Mesenteric fat pad (tissue), 1 donor: ENCODE results near the gene EIPR1. TPM values are rescaled to one million over a fixed set of nuclear protein-coding genes. Genes with fewer than 3 reads are reported as not detected.

Experiments
- DNase-seq: peaks from one replicate; pipeline ENCODE4 v3.0.0-alpha.2; 2020; ENCODE audit warnings: low spot score
- long read RNA-seq: library from polyadenylated mRNA; unstranded; transcript quantifications from one replicate; pipeline ENCODE4 v2.0.0, GENCODE V29; 2020
- total RNA-seq: library from RNA; stranded (reverse); fragmentation: NEBNext Ultra II Directional; extraction: Animal tissue kit (Norgen Biotek cat#: 25700); gene quantifications from one replicate; pipeline ENCODE4 v1.2.1, GENCODE V29; 2021
- donor health status: DM: yes; HTN: yes; CAD: no.

Gene EIPR1
- 16.3 TPM for total RNA-seq
- long read RNA-seq, transcript EIPR1-201 (9 exons, 1,766 nt): major isoform, 70 of 93 reads
- long read RNA-seq, partial matches to known transcripts: 3 of 93 reads
- long read RNA-seq, other reads (novel, unspliced or antisense): 17 of 93 reads

DNA sequence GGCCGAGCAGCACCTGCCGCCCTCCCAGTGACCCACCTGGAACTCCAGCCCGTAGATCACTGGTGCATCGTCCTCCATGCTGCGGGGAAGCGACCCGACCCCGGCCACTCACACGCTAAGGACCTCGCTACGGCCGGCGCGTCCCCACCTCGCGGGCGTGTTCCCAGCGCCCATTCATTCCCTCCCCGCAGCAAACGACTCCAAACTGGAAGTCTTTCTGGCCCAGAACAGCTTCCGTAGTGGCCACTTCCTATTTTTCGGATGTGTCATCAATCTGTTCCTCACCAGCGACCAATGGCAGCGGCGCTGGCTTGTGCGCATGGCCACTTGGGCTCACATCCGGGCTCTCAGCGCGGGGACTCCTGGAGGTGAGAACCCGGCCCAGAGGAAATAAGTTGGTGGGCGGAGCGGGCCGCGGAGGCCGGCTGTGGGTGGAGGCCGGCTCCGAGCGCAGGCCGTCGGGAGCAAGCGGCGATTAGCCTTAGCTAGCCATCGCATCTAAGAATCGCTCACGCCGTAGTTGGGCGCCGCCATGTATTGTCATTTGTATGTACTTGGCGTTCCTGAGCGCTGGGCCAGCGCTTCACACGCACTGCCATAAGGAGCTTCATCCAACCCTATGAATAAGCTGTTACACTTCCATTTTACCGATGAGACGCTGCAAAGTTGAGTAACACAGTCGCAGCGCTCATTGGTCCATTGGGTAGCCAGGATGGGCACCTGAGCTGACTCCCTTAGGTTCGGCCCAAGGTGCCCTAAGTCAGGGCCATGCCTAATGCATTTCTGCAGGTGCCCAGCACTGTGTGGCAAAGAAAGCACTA, at the start of gene EIPR1:
Gene EIPR1 (minus strand): TSS at position 207 of the 821 bp plus-strand sequence. CDS start 129 bp downstream, at position 78.
- DNase-seq: peak; percentile 99

DNA sequence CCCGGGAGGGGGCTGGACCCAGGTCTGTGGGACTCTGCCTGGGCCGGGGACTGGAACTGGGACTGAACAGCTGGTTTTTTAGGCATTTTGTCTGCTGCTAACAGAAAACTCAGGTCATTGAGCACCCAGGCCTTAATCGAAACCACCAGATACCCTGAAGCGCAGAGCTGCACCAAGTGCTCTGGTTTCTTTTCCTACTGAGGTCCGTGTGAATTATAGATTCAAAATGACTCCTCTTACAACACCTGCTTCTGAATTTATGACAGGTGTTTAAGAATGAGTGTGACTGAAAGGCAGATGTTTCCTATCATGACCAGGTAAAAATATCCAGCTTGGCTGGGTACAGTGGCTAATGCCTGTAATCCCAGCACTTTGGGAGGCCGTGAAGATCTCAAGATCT, 49.7 kb upstream of the EIPR1 start:
- DNase-seq: no peak

DNA sequence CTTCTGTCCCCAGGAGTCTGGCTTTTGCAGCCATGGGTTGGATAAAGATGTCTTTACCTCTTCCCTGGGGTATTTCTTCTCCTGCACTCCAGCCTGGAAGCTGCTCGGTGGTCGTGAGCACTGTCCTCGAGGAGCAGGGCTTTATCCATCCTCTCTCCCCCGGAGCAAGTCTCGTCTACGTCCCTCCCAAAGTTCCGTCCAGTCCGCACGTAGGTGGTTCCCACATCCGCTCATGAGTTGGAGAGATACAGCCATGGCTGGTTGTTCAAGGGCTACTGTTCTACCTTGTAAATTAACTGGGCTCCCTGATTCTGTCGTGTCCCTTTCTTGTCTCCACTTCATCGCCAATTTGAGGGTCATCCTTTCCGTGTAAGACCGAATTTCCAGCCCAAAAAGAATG, 49.0 kb upstream of the EIPR1 start:
- peak; percentile 78 for DNase-seq

DNA sequence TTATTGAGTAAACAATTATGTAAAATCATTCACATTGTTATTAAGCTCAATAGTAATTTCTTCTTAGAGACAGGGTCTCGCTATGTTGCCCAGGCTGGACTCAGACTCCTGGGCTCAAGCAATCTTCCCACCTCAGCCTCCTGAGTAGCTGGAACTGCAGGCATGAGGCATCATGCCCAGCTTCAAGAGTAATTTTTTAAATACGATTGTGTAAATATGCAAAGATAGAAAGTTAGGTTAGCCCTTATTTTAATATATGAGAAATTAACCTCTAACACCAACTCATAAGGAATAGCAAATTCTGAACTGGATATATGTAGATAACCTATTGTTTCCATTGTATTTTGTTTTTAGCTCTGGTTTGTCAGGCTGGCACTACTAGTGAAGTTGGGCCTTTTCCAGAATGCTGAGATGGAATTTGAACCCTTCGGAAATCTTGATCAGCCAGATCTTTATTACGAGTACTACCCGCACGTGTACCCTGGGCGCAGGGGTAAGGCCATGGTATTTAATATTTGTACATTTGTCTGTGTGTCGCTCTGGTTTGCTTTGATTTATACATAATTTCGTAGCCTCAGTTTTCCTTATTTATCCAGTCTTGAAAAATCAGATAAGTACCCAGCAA, 46.7 kb upstream of the EIPR1 start:
- no peak for DNase-seq

DNA sequence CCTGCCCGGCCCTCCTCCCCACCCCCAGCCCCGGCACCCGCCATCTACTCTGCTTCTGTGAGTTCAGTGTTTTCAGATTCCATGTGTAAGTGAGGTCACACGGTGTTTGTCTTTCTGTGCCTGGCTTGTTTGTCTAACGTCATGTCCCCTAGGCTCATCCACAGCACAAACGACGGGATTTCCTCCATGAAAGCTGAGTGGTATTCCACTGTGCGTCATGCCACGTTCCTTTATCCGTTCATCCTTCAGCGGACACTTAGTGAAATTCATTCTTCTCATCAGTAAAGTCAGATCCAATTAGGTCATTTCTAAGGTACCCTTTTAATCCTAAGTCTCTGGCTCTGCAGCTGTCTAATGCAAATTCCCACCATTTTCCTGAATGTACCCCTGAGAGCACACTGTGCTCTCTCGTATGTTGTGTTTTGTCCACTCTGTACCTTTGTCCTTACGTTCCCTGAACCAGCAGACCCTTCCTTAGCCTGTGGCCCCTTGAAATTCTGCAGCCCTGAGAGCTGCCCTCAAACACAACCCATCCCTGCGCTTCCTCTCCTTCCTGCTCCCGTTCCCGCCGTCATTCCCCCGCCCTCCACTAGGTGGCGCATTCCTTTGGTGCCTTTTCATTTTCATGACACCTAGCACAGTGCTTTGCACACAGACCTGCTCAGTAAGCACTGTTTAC, 46.0 kb upstream of the EIPR1 start:
- no peak for DNase-seq

DNA sequence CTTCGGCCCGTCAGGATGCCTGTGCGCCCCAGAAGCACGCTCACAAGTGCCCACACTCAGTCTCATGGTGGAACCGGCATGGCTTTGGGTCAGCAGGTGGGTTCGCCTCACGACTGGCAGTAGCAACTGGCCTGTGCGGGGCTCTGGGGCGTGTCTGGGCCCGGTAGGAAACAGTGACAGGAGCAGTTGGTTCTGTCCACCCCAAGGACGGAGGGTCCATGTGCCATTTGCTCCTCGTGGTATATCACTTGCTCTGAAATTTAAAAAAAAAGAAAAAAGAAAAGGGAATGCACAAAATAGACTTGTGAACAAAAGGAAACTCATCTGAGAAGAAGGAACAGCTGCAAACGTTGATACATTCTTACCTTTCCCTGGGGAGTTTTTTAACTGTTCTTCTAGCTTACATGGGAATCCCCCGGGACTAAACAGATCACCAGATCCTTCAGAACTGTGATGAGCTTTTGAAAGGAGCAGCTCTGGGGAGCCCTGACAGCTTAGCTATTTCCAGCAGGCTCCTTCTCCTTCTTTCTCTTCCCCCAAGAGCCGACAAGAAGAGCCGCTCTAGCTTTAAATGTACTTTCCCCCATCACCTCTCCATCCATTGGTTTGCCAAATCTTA, 44.7 kb upstream of the EIPR1 start:
- DNase-seq: no peak

DNA sequence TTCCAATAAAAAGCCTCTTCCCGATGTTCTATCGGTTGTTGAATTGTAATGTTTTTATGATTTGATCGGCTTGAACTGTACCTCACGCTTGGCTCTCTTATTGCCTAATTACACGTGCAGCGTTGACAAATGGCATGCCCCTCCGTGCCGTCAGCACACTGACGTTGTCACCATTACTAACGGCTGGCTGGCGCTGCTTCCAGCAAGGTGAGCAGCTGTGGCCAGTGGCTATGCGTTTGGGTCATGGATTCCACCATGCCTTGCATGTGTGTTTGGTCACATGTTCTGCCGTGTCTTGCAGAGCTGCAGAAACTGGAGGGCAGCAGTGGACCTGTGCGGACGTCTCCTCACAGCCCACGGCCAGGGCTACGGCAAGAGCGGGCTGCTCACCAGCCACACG, 44.0 kb upstream of the EIPR1 start:
- DNase-seq: no peak

DNA sequence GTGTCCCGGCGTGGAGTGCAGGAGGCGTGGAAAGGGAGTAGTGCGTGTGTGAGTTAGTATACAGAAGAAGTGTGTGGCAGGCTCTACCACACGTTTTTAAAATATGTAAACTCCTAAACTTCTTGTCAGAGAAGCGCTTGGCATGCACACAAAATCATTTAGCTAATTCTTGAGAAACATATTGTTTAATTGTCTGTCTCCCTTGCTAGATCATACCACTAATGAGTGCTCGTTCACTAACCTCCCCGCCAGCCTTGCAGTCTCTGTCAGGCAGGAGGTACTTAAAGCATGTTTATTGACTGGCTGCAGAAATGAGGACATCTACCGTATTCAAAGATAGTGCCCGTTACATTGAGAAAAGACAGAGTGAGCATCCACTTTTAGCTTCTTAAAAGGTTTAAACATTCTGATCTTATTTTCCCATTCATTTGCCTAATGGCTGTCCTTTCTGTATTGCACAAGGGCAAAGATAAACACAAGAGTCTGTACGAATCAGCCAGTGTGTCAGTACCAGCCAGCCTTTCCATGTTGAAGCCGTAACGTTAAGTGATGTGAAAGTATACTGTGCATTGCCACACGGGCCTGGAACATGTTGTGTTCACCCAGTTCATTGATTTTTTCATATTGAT, 43.3 kb upstream of the EIPR1 start:
- DNase-seq: no peak

DNA sequence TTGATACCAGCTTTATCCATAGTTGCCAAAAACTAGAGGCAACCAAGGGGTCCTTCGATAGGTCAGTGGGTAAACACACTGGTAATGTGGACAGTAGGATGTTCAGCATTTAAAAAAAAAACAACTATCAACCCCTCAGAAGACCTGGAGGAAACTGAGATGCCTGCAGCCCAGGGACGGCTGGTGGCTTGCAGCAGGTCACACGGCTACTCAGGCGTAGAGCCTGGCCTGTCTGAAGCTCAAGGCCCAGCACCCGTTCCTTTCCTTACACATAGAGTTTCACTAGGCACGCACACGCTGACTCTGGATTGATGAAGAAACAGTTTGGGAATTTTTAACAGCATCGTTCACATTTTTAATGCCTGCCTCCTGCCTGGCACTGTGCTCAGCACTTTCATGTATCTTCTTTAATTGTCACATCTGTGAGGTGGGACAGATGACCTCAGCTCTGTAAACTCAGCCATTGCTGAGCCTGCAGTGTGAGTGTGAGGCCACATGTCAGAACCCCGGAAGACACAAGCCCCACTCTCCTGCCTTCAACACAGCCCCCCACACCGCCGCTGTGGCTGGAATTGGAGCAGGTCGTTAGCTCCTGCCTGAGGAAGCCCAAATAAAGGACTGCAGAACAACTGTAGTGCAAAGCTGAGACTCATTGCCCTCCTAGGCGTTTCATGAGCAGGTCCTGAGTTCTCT, 42.6 kb upstream of the EIPR1 start:
- DNase-seq: no peak

DNA sequence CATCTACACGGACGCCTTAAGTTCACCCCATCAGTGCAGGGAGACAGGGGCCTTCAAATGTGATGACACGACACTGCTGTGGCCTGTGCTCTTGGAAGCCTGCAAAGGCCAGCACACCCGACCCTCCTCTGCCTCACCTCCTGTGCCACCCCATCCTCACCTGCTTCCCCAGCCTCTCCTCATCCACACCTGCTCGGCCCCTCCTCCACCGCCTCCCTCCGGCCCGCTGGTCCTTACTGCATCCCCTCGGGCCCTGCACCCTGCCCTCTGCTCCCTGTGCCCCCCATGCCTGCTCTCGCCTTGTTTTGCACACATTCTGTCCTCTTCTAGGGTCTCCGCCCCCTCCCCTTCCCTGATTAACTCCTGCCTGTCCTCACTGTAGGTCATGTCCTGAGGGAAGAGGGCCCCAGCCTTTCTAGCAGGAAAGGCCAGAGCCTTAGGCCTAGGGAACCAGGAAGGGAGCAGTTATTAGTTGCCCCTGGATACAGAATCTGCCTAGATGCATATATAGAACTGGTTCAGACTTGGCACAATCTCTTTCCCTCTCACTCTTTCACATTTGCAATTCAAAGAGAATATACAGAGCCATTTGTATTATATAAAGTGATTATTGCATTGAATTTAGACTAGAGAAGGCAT, 41.3 kb upstream of the EIPR1 start:
- no peak for DNase-seq

DNA sequence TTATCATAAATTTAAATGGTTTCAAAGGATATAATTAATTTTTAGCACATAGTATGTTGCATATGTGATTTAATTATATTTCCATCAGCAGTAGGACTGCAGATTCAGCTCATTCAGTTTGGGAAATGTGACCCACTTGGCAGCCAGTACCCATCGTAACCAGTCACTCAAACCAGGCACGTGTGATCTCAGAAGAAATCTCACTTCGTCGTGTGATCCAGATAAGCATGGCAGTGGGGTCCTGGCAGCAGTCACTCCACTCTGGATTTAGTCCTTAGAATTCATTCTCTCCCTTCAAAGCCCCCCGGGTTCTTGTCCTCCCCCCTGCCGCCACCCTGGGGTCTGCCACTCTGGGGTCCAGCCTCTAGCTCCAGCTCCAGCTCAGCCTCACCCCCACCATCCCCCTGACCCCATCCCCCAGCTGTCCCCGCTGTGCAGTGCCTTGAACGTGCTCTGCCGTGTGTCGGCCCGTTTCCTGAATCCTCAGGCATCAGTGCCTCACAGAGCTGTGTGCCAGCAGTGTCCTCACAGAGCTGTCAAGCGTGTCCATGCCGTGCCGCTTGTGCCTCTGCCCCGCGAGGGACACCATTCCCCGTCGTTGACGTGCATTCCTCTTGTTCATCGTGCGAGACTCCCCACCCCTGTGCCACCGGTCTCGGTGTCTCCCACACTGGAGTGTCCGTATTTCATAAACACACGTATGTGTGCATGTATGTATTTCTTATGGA, 36.7 kb upstream of the EIPR1 start:
- DNase-seq: no peak

DNA sequence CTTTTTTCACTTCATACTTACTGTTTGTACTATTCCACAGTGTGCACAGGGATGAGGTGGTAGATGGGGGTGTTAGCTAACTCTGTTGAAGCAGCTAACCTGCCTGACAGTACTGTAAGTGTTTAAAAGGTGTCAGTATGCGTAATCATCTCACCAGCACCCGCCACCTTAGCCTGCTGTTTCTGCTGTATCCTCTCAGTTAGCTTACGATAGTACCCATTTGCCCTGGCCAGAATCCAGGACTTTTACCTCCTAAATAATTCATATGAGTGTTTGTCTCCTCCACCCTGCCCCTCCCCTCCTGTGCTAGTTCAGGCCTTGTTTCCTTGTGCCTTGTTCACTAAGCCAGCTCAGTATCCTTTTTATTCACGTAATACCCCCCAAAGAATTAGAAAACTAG, 36.1 kb upstream of the EIPR1 start:
- DNase-seq: no peak

DNA sequence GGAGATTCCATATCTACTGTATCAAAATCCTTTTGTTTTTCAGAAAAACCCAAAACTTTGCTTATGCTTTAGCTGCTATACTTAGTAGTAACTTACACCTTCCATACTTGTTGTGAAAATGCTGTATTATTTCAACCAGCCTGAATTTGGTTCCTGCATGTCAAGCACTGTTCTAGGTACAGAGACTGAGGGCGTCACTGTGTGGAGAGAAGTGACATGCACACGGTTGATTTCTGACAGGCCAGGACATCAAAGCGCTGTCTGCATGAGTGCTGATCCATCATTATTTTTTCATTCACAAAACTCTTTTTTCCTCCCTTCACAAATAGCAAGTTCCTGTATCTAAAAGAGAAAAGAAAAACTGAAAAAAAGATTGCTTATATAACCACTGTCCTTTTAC, 33.5 kb upstream of the EIPR1 start:
- DNase-seq: no peak

DNA sequence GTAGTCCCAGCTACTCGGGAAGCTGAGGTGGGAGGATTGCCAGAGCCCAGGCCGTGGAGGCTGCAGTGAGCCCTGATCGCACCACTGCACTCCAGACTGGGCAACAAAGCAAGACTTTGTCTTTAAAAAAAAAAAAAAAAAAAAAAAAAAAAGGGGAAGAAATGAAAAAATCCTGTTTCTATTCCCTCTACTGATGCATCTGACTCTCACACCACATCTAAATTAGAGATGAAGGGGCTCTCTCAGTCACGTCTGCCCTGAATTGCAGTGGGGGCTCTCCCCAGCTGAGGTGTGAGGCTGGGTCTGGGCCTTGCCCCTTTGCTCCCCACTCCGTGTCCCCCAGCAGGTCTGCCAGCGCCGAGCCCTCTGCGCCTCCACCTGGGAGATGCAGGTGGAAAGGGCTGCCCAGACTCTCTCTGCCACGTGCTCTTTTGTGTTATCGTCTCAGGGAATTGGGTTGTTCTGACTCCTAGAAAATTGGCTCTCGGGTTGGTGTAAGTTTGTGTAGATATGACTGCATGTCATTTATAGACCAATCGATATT, 32.1 kb upstream of the EIPR1 start:
- DNase-seq: no peak

DNA sequence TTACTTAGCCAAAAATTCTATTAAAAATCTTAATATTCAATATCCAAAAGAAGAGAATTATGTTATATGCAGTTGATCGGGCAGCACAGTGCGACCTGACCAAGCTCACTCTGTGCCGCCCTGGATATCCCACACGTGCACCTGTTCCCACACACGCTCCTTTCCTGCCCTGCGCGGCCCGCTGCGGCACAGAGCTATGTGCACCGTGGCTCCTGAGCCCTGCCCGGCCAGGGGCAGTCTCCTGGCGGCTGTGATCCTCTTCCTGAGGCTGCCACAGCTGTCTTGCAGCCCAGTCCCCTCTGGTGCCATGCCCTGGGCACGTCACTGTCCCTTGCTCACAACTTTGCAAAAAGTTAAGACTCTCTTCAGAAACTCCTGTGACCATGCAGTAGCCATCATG, 31.2 kb upstream of the EIPR1 start:
- DNase-seq: no peak

DNA sequence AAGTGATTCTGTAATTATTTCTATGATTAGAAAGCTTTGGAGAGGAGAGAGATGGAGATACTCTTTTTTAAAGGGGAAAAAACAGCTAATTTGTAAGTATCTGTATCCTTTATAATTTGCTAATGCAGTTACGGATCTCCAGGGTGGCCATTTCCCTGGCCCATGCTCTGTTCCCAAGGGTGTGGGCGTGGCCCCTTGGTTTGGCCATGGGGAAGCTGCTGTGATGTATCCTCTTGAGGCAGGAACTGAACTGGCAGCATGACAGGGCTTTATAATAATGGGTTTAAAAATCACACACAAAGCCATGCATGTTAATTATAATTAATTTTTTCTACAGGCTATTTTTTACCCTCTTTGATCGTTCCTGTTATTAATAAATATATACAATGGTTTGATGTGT, 28.9 kb upstream of the EIPR1 start:
- no peak for DNase-seq

DNA sequence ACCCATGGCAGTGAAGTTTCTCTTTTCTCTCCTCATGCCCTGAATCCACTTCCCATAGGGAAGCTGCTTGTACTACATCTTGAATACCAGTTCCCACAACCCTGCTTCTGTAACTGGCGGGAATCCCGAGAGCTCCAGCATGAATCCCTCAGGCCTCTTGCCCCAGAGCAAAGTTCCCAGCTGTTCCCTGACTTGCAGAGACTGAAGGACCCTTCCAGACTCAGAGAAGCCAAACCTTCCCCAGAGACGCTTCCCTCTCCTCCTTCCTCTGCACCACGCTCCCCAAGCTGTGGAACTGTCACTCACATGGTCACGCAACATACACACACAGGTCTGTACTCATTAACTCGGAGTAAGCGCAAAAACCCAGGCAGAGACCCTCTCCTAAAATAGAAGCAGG, 28.3 kb upstream of the EIPR1 start:
- no peak for DNase-seq

DNA sequence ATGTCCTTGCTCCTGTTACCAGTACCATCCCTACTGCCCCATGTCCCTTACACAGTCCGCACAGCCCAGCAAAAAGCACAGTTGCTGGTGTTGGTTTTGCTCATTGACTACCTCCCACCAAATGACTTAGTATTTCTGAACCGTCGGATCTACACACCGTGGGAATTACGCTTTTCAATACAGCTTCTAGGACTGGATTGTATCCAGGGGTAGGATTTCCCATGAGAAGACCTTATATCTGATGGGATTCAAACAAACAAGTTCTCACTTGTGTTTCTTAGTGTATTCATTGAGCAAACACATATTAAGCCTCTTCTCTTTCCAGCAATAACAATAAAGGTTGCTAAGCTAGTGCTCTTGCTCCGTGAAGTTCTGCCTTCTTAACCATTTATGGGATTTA, 27.7 kb upstream of the EIPR1 start:
- DNase-seq: no peak

DNA sequence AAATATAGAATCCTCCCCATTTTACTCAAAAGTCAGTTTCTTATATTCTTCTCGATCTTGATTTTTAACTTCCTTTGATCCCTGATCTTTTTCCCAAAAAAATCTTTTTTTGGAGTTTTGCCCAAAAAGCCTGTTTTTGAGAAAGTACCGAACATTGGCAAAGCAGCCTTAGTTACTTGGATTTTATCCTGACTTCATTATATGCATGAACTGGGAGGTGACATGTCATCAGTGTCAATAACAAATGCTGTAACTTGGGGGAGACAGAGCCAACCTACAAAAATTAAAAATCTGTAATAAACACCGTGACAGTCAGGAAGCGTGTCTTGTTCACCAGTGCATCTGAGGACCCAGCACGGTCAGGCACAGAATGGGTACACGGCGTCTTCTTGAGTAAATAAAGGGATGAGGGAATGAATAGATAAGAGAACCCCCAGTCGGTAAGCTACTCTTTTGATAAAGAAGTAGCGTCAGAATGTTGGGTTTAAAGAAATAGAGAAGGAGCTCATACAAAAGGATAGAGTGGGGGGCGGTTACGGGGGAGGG, 26.8 kb upstream of the EIPR1 start:
- DNase-seq: no peak
